GM12892 (cell line): ENCODE data around the gene CD84.
A peak's percentile ranks its signal among the peaks of the same experiment; 100 is the strongest.

ENCODE experiments used
- DNase-seq: peaks from one replicate; pipeline ENCODE4 v3.0.0; 2011; ENCODE audit not compliant: insufficient read length
- FAIRE-seq: peaks from 2 replicates; lab custom pipeline; 2011; peaks lifted over from hg19 to GRCh38; lab: Jason Lieb, UNC
- POLR2A ChIP-seq: IDR thresholded peaks from 2 replicates; pipeline ENCODE4 v1.6.1; 2011; ENCODE audit warnings: low read depth, low read length, control low read depth
- POLR2AphosphoS5 ChIP-seq: IDR thresholded peaks from 2 replicates; pipeline ENCODE4 v1.6.1; 2011; ENCODE audit warnings: low read depth, low read length, control low read depth
- TAF1 ChIP-seq: IDR thresholded peaks from 2 replicates; pipeline ENCODE4 v1.6.1; 2011; ENCODE audit warnings: low read depth, mild to moderate bottlenecking, control low read depth, low read length, borderline replicate concordance

The CD84 gene

DNA sequence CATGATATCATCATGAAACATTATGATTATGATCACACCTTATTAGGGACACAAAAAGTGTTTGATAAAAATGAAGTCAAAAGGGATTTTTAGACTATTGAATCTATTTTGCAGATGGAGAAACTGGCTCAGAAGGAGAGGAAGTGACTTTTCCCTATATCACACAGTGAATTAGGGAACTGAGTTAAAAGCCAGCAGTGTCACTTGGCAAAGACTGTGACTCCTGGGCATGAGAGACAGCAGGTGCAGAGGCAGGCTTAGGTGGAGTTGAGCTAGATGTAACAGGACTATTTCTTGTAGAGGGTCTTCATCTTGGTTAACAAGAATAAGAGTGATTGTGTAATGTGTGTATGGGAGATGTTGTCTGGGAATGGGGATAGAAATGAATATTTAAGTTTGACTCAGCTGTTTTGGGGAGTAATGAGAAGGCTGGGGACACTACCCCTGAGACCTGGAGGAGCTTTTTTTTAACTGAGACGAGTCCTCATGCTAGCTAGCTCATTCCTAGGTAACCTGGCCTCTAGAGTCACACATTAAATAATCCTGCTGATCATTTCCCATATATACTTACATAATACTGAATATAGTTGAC is 1.0 kb upstream of the CD84 start:
- no peak for DNase-seq
- TF ChIP-seq TAF1 (no peak), POLR2AphosphoS5 (no peak), POLR2A (no peak)
- no peak for FAIRE-seq

DNA sequence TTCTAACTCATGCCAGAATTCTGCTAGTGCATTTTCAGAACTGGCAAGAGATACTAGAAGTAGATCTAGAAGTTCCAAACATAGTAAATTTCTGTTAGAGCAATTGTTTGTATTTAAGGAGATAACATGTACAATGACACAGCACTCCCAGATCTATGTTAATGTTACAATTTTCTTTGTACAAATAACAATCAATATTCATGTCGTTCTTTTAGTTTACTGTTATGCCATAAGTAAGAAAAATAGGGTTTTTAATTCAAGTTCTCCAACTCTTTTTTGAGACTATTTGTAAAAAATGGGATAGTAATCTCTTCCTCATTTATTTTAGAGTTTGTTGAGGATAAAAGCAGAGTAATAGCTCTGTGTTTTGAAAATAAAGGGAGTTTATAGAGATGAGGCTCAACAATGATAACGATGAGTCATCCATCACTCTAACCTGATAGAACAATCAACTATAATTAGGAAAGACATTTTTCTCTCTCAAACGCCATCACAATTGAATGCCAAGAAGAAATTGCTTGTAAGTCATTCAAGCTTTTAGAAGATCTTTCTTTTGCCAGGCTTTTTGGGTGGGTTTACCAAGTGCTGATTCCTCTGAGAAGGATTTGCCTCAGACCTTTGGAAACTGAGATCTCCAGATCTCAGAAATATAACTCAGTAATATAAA is 638 bp downstream of the CD84 start:
- FAIRE-seq: peak; percentile 70
- DNase-seq: no peak
- TF ChIP-seq POLR2AphosphoS5 (no peak), POLR2A (no peak), TAF1 (no peak)

DNA sequence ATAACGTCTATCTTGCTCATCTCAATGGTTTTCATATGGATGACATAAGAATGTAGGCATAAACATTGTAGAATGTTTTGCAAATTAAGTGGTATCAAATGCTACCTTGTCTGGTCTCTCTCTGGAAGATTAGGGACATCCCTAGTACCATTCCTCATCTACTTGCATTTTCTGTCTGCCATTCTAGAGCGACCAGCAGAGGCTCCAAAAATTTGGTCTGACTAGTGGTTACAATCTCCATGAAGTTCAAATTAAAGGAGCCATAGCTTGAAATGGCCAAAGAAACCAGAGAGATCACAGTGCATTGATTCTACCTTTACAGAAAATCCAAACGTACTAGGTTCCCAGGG is 1.1 kb downstream of the CD84 start:
- TF ChIP-seq POLR2A (no peak), TAF1 (no peak), POLR2AphosphoS5 (no peak)
- FAIRE-seq (no peak), DNase-seq (no peak)

DNA sequence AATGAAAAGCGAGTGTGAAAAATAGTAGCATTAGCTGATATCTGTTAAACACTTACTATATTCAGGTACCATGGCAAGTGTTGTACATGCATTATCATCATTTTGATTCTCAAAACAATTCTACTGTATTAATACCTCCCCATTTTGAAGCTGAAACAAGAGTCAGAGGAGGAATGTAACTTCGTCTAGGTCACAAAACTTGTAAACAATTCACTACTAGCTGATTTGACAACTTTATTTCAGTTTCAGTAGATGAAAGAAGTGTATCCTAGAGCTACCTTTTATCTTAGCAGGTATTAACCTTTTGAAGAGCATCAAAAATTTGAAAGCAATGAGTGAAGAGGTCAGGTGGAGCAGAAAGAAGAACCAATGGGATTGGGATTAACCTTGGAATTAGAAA is 1.6 kb downstream of the CD84 start:
- no peak for FAIRE-seq
- no peak for TF ChIP-seq POLR2A
- TF ChIP-seq POLR2AphosphoS5: no peak
- DNase-seq: no peak

DNA sequence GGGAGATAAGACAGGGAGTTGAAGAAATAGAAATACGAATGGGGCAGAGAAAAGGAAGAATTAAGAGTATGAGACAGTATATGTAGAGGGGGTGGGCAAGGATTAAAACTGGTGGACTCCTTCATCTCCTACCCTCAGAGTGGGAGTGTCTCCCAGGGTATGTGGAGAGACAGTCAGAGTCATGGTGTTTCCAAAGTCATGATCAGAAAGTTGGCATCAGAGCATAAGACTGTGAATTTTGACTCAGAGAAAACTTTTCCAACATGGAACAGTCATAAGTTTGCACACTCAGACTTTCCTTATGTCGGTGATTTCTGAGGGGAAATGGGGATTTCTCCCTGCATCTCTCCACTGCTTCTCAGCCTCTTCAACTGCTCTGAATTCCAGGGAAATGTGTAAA is 2.4 kb downstream of the CD84 start:
- FAIRE-seq (no peak), DNase-seq (no peak)
- TF ChIP-seq POLR2AphosphoS5: no peak
- TF ChIP-seq TAF1: no peak
- no peak for TF ChIP-seq POLR2A

DNA sequence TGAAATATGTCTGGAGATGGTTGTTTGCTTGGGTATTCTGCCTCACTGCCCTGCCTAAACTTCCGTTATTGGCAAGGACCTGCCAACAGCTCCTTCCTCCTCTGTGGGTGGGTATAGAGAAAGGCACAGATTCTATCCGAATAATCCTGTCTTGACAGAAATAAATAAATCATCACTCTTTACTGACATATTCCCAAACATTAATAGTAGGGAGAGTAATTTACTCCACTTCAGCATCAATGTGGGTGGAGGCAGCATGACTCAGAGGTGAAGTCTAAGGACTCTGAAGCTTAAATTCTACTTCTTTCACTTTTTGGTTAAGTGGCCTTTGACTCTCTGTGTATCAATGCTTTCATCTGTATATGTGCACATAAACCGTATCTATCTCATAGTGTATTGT is 2.9 kb downstream of the CD84 start:
- TF ChIP-seq POLR2AphosphoS5 (no peak), POLR2A (no peak), TAF1 (no peak)
- FAIRE-seq: peak; percentile 61

DNA sequence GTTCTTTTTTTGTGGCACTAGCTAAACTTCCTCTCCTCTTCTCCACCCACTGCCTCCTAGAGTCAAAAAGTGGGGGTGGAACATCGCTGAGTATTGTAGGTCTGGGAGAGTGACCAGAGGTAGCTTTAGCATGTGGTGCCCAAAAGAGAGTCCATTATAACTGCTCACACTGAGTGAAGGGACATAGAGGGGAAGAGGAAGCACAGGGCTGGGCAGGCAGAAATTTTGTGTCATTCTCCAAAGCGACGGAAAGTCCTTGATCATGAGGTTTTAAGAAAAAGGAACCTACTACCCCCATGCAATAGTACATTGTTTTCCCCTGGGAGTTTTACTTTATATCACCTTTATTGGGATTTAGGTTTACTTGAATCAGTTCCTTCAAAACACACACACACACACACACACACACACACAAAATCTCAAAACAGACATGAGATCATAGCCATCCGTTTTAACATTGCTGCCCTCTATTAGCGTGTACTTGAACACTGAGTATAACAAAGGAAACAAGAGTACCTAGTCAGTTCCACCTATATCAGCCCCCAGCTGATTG is 4.1 kb downstream of the CD84 start:
- DNase-seq: no peak
- FAIRE-seq: peak; percentile 94
- no peak for TF ChIP-seq POLR2AphosphoS5
- TF ChIP-seq TAF1: no peak
- TF ChIP-seq POLR2A: no peak

More for the DNA sequence above, 2.9 kb downstream of the CD84 start:
- DNase-seq: no peak

DNA sequence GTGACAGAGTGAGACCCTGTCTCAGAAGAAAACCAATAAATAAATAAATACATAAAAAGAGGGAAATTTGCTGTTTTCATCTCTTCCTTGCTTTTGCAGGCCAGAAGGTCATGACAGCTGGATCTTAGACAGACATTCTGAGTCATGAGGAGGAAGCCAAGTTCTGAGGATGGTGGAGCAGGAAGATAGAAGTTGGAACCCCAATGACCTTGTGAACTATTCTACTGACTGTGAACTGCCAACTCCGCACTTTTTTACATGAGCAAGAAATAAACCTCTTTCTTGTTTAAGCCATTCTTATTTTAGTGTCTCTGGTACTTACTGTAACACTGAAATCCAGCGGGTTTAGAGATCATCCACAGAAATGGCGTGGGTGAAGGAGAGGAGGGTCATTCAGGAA is 8.5 kb downstream of the CD84 start:
- TF ChIP-seq POLR2A (no peak), TAF1 (no peak), POLR2AphosphoS5 (no peak)
- no peak for FAIRE-seq
- no peak for DNase-seq

DNA sequence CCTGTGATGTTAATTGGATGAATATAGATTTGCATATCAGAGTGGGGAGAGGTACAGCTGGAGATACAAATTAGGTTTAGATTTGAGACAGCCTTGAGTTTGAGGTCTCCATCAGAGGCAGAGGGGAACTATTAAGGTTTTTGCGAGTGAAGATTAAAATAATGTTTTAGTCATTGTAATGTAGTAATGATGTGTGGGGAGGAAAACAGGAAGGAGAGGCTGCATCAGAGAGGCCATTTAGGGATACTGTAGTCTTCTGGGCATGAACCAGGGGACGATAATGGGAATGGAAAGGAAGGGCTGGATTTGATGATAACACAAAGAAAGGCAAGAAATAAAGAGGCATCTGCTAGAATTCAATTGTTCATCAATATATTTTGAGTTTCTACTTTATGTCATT is 9.5 kb downstream of the CD84 start:
- FAIRE-seq (no peak), DNase-seq (no peak)
- TF ChIP-seq POLR2AphosphoS5: no peak
- no peak for TF ChIP-seq TAF1
- no peak for TF ChIP-seq POLR2A

DNA sequence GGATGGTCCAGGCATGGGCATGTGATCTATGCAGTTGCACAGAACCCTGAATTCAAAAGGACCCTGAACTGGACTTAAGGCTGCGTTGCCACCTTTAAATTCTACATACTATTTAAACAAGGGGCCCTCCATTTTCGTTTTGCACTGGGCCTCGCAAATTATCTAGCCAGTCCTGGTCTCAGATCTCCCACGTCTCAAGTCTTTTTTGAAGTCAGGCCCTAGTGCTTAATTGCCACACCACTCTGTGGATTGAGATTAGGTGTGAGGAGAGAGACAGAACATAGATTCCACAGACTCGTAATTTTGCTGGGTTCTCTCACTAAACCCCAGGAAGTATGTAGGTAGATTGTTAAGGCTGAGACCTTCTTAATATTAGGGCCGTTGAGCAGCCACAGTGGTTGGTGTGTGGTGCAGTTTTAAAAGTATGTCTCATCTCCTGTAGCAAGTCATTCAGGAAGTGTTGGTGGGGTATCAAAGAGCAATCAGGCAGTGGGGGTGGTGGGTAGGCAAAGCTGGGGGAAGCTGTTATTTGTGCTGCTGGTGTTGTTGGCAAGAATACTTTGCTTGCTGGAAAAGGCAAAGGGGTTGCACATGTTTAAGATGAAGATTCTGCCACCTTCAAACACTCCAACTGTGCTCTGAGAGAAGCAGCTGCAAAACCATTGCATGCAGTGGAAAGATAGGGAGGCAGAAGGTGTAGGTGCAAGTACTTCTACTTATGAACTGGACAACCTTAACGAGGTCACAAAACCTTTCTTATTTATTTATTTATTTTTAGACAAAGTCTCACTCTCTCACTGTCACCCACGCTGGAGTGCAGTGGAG is 11.2 kb downstream of the CD84 start:
- no peak for TF ChIP-seq POLR2A
- DNase-seq (no peak), FAIRE-seq (peak; percentile 94)

DNA sequence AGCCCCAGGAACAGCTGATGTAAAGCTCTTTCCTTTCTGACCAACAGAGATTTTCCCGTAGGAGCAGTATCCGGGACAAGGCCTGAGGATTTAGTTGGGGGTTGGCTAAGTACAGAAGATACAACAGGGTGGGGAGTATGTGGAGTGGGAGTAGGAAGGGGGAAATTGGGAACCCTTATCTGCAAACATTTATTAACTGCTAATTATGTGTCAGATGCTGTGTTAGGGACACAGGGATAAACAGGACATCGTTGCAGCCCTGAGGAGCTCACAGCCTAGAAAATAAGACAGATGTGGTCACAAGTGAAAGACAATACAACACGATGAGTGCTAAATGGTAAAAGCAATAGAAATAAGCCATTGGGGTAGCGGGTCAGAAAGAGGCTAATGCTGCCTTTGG is 12.0 kb downstream of the CD84 start:
- no peak for TF ChIP-seq POLR2AphosphoS5
- TF ChIP-seq TAF1: no peak
- TF ChIP-seq POLR2A: no peak
- DNase-seq: no peak
- peak; percentile 57 for FAIRE-seq
